Mesenteric fat pad (tissue), 1 donor: Measurements from ENCODE around the gene TNXB. TPM values are rescaled to one million over a fixed set of nuclear protein-coding genes. Genes with fewer than 3 reads are reported as not detected.
"Not testable (repeated sequence)": the region's sequence is repeated elsewhere in the genome, so short reads cannot be mapped to it uniquely, and the experiment has no call there.

ENCODE experiments used
- DNase-seq: peaks from one replicate; pipeline ENCODE4 v3.0.0-alpha.2; 2020; ENCODE audit warnings: low spot score
- total RNA-seq: library from RNA; stranded (reverse); fragmentation: NEBNext Ultra II Directional; extraction: Animal tissue kit (Norgen Biotek cat#: 25700); gene quantifications from one replicate; pipeline ENCODE4 v1.2.1, GENCODE V29; 2021
- donor health status: DM: yes; HTN: yes; CAD: no.

Gene TNXB
- total RNA-seq, 1 donor from 2014 or later, result 187 TPM

GRCh38 chr6:32086661-32087573 is 22.2 kb downstream of the TNXB start:
- DNase-seq, result no peak

DNA sequence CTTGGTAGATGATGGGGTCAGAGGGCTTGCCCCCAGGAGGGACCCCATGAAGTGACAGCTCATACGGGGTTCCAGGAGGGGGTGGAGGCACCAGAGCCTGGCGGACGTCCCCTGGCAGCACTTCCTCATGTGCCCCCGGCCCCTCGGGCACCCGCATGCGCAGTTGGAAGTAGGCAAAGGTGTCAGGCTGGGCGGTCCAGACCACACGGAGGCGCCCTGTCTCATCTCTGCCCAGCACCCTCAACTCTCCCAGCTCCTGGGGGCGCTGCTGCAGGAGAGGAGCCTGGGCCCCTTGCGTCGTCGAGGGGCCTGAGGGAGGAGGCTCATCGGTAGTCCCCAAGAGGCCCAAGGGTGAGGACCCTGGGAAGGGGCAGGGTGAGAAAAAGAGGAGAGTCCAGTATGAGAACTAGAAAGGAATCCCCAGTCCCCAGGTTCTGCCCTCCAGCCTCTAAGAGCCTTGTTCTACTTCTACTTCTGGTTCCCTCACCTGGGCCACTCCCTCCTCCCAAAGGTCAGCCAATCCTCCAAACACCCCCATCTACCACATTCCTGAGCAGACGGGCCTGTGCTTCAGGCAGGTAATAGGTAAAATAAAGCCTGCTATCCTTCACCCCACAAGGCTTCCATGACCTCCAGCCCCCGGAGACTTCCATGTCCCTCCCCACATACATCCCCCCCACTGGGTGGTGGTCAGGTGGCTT is 23.2 kb downstream of the TNXB start:
- DNase-seq, result no peak

- DNase-seq, result no peak
Measured at GRCh38 chr6:32084780-32085179, 24.4 kb downstream of the TNXB start.

DNA sequence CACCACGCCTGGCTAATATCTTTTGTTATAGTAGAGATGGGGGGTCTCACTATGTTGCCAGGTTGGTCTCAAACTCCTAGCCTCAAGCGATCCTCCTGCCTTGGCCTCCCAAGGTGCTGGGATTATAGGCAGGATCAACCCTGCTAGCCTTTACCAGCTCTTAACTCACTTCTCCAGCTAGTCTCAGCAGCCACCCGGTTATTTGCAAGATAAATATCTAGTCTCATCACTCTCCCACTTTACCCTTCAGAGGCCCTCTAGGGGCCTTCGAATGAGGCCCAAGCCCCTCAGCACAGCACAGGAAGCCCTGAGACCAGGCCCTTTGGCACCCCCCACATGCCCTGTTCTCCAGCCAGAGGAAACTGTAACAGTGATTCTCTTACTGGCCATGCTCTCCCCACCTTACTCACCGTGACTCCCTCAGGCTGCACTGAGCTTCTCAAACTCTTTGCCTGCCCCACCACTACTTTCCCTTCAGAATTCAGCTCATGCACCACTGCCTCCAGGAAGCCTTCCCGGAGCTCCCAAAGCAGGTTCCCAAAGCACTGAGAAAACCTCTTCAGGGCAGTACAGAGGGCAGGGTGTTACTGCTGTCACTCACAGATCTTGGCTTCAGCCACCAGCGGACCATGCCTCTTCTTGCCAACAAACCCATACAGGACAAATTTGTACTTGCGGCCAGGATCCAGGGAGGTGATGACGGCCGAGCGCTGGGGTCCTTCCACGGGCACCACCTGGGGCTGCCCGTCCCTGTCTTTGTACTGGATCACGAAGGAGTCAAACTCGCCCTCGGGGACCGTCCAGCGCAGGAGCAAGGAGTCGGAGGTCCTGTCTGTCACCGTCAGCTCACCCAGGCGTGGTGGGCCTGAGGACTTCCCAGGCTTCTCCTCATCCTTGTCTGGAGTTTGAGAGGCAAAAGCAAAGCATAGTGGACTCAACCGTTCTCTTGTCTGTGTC is 25.0 kb downstream of the TNXB start:
- no peak for DNase-seq

- DNase-seq, result no peak
Measured at GRCh38 chr6:32082935-32083334, 26.2 kb downstream of the TNXB start.

- no peak for DNase-seq
Measured at GRCh38 chr6:32082478-32082877, 26.7 kb downstream of the TNXB start.

DNA sequence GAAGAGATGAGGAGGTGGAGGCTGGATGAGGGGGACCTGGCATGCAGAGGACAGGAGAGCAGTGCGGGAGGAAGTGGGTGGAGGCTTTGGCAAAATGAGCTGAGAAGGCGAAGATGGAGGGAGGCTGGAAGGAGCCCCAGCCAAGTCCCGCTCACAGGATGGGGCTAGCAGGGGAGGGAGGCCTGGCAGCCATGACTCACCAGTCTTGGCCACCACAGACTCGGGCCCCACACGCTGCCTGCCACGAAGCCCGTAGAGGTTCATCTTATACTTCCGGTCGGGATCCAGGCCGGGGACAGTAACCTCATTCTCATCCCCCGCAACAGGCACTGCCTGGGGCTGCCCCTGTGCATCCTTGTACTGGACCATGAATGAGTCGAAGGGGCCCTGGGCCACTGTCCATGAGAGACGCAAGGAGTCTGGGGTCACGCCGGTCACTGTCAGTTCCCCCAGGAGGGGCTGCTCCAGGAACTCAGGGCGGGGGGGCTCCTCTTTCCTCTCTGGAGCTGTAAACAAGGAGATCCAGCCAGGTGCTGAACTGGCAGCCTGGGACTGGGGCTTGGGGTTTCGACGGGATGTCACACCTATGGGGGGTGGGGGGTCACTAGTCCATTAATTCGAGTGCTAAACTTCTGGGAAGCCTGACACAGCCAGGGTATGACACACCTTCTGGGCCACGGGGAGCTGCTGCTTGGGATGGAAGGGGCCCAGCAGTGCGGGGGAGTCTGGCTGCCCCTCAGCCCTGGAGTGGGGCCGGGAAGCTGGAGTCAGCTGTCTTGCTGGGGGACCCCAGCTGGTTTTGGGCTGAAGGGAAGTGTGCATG is 27.8 kb downstream of the TNXB start:
- no peak for DNase-seq

- DNase-seq, result no peak
Measured at GRCh38 chr6:32079566-32080290, 29.4 kb downstream of the TNXB start.

DNA sequence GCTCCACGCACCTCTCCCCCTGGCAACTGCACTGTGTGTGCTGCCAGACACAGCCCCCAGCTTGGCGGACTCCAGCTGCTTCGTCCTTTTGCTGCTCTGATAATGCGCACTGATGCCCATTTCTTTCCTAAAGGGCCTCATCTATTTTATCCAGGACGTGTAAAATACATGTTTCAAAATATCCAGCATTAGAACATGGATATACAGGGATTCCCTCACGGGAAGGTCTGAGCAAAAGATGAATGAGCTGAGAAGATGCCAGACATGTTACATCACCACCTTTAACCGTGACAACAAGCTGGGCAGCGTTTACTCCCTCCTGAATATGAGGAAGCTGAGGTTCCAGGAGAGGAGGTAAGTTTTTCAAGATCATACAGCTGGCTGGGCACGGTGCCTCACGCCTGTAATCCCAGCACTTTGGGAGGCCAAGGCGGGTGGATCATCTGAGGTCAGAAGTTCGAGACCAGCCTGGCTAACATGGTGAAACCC is 32.8 kb downstream of the TNXB start:
- no peak for DNase-seq

DNA sequence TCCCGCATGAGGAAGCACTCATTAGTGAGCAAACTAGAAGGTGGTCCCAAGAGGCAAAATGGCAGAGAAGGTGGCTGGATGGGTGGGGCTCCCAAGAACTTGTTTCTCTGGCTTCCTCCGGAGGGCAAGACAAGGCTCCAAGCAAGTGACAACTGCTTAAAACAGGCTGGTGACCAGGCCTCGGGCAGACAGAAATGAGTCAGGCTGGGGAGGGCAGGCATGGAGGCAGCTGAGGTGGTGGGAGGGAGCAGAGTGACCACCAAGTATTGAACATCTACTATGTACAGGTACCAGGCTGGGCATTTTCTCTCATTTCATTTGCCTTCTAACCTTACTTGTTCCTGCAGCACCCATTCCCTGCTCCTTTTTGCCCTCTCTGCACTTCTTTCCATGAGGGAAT is 33.4 kb downstream of the TNXB start:
- no peak for DNase-seq

DNA sequence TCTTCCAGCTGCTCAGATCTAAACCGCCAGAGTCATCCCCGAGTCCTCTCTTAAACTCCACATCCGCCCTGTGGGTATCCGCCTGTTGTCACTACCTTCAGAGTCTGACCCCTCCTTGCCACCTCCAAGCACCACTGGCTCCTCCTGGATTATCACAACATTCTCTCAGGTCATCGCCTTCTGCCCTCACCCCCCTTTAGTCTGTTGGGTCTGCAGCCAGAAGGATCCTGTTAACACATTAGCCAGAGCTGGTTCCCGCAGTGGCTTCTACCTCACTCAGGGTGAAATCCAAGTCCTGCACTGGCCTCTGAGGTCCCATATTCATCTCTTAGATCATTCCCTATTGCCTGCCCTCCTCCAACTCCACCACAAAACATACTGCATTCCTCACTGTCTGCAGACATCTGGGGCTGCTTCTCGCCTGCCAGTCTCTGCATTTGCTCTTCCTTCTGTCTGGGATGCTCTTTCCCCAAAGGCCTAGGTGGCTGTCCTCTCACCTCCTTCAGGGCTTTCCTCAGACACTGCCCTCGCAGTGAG is 34.1 kb downstream of the TNXB start:
- DNase-seq, result no peak

DNA sequence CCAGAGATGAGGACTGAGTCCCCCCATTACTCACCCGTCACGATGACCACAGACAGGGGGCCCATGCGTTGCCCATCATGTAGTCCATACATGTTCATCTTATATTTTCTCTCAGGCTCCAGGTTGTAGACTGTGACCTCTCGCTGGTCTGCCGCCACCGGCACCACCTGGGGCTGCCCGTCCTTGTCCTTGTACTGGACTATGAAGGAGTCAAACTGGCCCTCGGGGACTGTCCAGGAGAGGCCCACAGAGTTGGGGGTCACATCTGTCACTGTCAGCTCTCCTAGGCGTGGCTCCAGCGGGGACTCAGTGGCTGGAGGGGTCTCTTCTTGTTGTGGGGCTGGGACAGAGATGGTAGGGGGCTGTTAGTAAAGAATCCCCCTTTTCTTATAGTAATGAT is 35.5 kb downstream of the TNXB start:
- DNase-seq, result no peak

DNA sequence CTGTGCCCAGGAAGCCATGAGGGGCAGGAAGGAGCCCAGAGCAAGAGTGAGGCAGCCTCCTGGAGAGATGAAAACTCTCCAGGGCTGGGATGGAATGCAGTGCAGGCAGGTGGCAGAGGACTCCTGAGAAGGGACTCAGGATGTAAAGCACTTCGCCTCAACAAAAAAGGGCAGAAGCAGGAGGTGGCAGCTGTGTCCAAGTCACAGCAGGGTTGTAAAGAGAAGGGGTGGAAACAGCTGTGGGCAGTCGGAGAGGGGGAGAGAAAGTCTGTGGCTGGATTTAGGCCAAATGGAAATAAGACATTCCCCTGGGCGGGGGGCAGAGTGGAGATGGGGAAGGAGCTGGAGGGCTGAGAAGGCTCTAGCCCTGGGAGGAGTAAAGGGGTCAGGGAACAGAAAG is 36.0 kb downstream of the TNXB start:
- DNase-seq, result no peak

- no peak for DNase-seq
Measured at GRCh38 chr6:32070814-32071543, 38.2 kb downstream of the TNXB start.

DNA sequence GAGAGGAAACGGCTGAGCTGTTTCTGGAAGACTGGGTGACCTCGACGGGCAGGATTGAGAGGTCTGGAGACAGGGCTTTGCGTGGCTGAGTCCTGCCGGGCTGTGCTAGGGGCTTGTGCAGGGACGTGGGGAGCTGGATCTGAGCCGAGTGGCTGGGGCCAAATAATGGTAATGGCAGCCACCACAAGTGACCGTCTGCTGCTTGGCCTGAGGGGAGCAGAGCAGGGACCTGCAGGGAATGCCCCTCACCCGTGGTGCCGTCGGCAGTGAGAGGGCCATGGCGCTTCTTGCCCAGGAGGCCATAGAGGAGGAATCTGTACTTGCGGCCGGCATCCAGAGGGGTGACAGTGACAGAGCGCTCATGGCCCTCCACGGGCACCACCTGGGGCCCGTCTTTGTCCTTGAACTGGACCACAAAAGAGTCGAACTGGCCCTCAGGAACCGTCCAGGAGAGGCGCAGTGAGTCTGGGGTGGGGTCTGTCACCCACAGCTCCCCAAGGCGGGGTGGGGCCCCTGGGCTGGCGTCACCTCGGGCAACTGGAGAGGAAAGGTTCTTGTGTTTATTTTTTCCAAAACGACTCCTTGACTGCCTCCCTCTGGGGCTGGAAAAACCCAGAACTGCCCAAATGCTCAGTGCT is 39.1 kb downstream of the TNXB start:
- no peak for DNase-seq

GRCh38 chr6:32069460-32069859 is 39.7 kb downstream of the TNXB start:
- no peak for DNase-seq

DNA sequence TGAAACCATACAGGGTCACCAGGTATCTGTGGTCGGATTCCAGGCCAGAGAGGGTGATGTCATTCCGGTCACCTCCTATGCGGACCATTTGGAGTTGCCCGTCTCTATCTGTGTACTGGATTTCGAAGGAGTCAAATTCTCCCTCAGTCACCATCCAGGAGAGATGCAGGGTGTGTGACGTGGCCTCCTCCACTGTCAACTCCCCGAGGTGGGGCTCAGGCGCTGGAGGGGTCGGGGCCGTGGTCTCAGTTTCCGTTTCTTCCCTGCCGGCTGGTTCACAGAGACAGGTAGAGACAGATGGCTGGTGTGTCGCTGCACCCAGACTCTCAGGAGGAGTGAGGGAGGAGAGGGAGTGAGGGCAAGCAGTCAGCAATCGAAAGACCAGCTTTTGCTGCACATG is 40.3 kb downstream of the TNXB start:
- DNase-seq, result no peak

GRCh38 chr6:32068315-32068714 is 40.8 kb downstream of the TNXB start:
- DNase-seq, result not testable (repeated sequence)
